HepG2 (cell line): Measurements from ENCODE around the gene TNFRSF18. TPM values are rescaled to one million over a fixed set of nuclear protein-coding genes. Genes with fewer than 3 reads are reported as not detected.

Experiments used
- DR1 ChIP-seq: sonication (generic); formaldehyde crosslinking; IDR thresholded peaks from 2 replicates; pipeline ENCODE4 v1.8.0; 2021; ENCODE audit warnings: mild to moderate bottlenecking, missing genetic modification reagents, inconsistent platforms
- FOXK1 ChIP-seq: sonication (generic); formaldehyde crosslinking; IDR thresholded peaks from 2 replicates; pipeline ENCODE4 v1.4.0; 2020; ENCODE audit warnings: low read depth, missing genetic modification reagents, borderline replicate concordance
- GLI4 ChIP-seq: sonication (generic); formaldehyde crosslinking; IDR thresholded peaks from 2 replicates; pipeline ENCODE4 v1.5.1; 2020; ENCODE audit warnings: missing genetic modification reagents, mild to moderate bottlenecking, moderate library complexity, borderline replicate concordance
- HNRNPL ChIP-seq: fragments of 200-400 bp; formaldehyde crosslinking; IDR thresholded peaks from 2 replicates; pipeline ENCODE4 v1.6.1; 2017; ENCODE audit warnings: mild to moderate bottlenecking, low read depth, low read length
- KLF11 ChIP-seq: IDR thresholded peaks from 2 replicates; pipeline ENCODE4 v1.6.1; 2016; ENCODE audit warnings: missing compliant biosample characterization
- MAFF ChIP-seq: IDR thresholded peaks from 2 replicates; pipeline ENCODE4 v1.6.1; 2011; ENCODE audit warnings: low read depth, low read length, improper control_type of control experiment
- MED1 ChIP-seq: sonication (generic); formaldehyde crosslinking; IDR thresholded peaks from 2 replicates; pipeline ENCODE4 v1.4.0; 2020; ENCODE audit warnings: missing genetic modification reagents
- NR2C2 ChIP-seq: sonication (generic); formaldehyde crosslinking; IDR thresholded peaks from 2 replicates; pipeline ENCODE4 v1.4.0; 2020; ENCODE audit warnings: missing genetic modification reagents, mild to moderate bottlenecking, moderate library complexity, borderline replicate concordance
- NR2F2 ChIP-seq: IDR thresholded peaks from 2 replicates; pipeline ENCODE4 v1.6.1; 2012; ENCODE audit warnings: low read depth, inconsistent platforms, borderline replicate concordance
- PTBP1 ChIP-seq: fragments of 200-400 bp; formaldehyde crosslinking; IDR thresholded peaks from 2 replicates; pipeline ENCODE4 v1.6.1; 2018; ENCODE audit warnings: low read length, low read depth; ENCODE audit not compliant: poor library complexity, severe bottlenecking
- SMAD9 ChIP-seq: sonication (generic); formaldehyde crosslinking; IDR thresholded peaks from 2 replicates; pipeline ENCODE4 v1.5.1; 2020; ENCODE audit warnings: mild to moderate bottlenecking, missing genetic modification reagents
- SNAI1 ChIP-seq: sonication (generic); formaldehyde crosslinking; IDR thresholded peaks from 2 replicates; pipeline ENCODE4 v1.5.0; 2020; ENCODE audit warnings: mild to moderate bottlenecking, missing genetic modification reagents, borderline replicate concordance
- ZKSCAN1 ChIP-seq: fragments of 150-350 bp; IDR thresholded peaks from 2 replicates; pipeline ENCODE4 v1.6.1; 2014; ENCODE audit warnings: low read length
- ZNF224 ChIP-seq: sonication (generic); formaldehyde crosslinking; IDR thresholded peaks from 2 replicates; pipeline ENCODE4 v1.5.0; 2020; ENCODE audit warnings: mild to moderate bottlenecking, missing genetic modification reagents
- ZNF296 ChIP-seq: sonication (generic); formaldehyde crosslinking; conservative IDR thresholded peaks from 2 replicates; pipeline ENCODE4 v1.5.0; 2020; ENCODE audit warnings: mild to moderate bottlenecking, missing genetic modification reagents
- ZNF589 ChIP-seq: sonication (generic); formaldehyde crosslinking; conservative IDR thresholded peaks from 2 replicates; pipeline ENCODE4 v1.8.0; 2022; ENCODE audit warnings: mild to moderate bottlenecking, moderate library complexity, missing genetic modification reagents
- ZNF619 ChIP-seq: sonication (generic); formaldehyde crosslinking; IDR thresholded peaks from 2 replicates; pipeline ENCODE4 v1.4.0; 2020; ENCODE audit warnings: mild to moderate bottlenecking, missing genetic modification reagents
- ZNF780A ChIP-seq: sonication (generic); formaldehyde crosslinking; IDR thresholded peaks from 2 replicates; pipeline ENCODE4 v1.8.0; 2022; ENCODE audit warnings: mild to moderate bottlenecking, missing genetic modification reagents, moderate library complexity
- ZNF792 ChIP-seq: IDR thresholded peaks from 2 replicates; pipeline ENCODE4 v1.6.1; 2016
- polyA plus RNA-seq, 8 experiments: library from polyadenylated mRNA; depleted of rRNA in 3 of 8; stranded (reverse) in 7 of 8; unstranded in 1 of 8; fragments of >200 nt; fragmentation: Illumina TruSeq in 4 of 8; extraction: Trizol in 4 of 8; gene quantifications; 2 replicates each; pipeline versions ENCODE4 v1.2.1 to v1.2.3, GENCODE V29; 2011 to 2016; ENCODE audit warnings: low read depth in 4 of 8, missing spikeins in 1 of 8, mixed read lengths in 1 of 8; ENCODE audit not compliant: insufficient read depth in 1 of 8
- total RNA-seq, 5 experiments: library from RNA; depleted of rRNA; stranded (reverse); fragments of >200 nt; fragmentation: Illumina TruSeq; extraction: Trizol; gene quantifications; 2 replicates each; pipeline ENCODE4 v1.2.3, GENCODE V29; 2016; ENCODE audit warnings: low read depth in 1 of 5
- TF ChIP-seq, protein P1 (sequence below): sonication (generic); formaldehyde crosslinking; IDR thresholded peaks from 2 replicates; pipeline ENCODE4 v1.8.1; 2023; ENCODE audit warnings: mild to moderate bottlenecking, missing genetic modification reagents
- TF ChIP-seq, protein P2 (sequence below): sonication (generic); formaldehyde crosslinking; IDR thresholded peaks from 2 replicates; pipeline ENCODE4 v1.4.0; 2020; ENCODE audit warnings: missing genetic modification reagents, mild to moderate bottlenecking, borderline replicate concordance
- TF ChIP-seq, protein P3 (sequence below): sonication (generic); formaldehyde crosslinking; IDR thresholded peaks from 2 replicates; pipeline ENCODE4 v1.8.1; 2023; ENCODE audit warnings: mild to moderate bottlenecking, missing genetic modification reagents, borderline replicate concordance
- TF ChIP-seq, protein P4 (sequence below): sonication (generic); formaldehyde crosslinking; IDR thresholded peaks from 2 replicates; pipeline ENCODE4 v1.8.1; 2023; ENCODE audit warnings: mild to moderate bottlenecking, inconsistent platforms, moderate library complexity, missing genetic modification reagents, borderline replicate concordance

Gene TNFRSF18
- total and polyA plus RNA-seq, 2 of the 13 experiments (the other 11 are each of a cell fraction or from before 2014, with no cell fraction given) = not detected

DNA sequence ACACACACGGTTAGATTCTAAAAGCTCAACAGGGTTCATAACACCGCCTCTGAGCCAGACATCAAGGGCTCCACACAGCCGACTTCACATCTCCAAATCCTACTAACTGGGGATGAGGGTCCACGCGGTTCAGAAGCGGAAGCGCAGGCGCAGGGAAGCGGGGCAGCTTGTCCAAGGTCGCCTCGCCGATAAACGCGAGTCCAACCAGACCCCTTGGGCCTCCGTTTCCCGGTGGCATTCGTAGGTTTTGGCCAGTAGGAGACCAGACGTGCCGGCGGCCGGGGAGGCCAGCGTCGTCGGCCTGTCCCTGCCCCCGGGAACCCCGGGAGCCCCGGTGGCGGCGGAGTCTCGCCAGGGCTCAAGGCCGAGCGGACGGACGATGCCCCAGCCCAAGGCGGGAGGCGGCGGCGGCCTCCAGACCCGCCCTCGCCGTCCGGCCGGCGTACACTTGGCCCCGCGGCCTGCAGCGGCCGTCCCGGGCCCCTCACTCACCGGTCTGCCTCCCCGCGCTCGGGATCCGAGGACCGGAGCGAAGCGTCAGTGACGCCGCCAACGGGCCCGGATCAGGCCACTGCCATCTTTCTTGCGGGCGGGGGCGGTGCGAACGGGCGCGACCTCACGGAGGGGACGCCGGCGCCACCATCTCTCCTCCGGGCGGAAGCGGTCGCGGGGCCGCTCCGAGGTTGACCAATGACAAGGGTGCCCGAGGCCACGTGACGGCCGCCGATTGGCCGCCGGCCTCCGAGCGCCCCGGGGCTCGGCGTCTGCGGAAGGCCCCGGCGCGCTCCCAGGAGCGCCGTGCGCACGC is 25.2 kb upstream of the TNFRSF18 start, which contains the start of gene SDF4 (continued):
- TF ChIP-seq, protein P1, sequence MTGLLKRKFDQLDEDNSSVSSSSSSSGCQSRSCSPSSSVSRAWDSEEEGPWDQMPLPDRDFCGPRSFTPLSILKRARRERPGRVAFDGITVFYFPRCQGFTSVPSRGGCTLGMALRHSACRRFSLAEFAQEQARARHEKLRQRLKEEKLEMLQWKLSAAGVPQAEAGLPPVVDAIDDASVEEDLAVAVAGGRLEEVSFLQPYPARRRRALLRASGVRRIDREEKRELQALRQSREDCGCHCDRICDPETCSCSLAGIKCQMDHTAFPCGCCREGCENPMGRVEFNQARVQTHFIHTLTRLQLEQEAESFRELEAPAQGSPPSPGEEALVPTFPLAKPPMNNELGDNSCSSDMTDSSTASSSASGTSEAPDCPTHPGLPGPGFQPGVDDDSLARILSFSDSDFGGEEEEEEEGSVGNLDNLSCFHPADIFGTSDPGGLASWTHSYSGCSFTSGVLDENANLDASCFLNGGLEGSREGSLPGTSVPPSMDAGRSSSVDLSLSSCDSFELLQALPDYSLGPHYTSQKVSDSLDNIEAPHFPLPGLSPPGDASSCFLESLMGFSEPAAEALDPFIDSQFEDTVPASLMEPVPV (CRISPR knock-in tag) = no peak; the same call in none of the 2 replicates
- TF ChIP-seq ZNF224 (CRISPR knock-in tag) = peak; percentile 78; the same call in 1 of the 2 replicates
- no peak for TF ChIP-seq ZNF780A (CRISPR knock-in tag)
- TF ChIP-seq SMAD9 = no peak
- TF ChIP-seq ZNF589 (CRISPR knock-in tag) = 0 out of 2 replicates have a peak, but pooled peaks have one; percentile 36
- peak; percentile 94 for TF ChIP-seq NR2C2 (CRISPR knock-in tag)
- peak; percentile 52; the same call in 1 of the 2 replicates for TF ChIP-seq MED1
- TF ChIP-seq ZNF792 (CRISPR knock-in tag) = 0 out of 2 replicates have a peak, but pooled peaks have one; percentile 54
- no peak for TF ChIP-seq ZNF296 (CRISPR knock-in tag)
- TF ChIP-seq SNAI1 (CRISPR knock-in tag) = no peak
- 0 out of 2 replicates have a peak, but pooled peaks have one; percentile 25 for TF ChIP-seq HNRNPL
- TF ChIP-seq, protein P2, sequence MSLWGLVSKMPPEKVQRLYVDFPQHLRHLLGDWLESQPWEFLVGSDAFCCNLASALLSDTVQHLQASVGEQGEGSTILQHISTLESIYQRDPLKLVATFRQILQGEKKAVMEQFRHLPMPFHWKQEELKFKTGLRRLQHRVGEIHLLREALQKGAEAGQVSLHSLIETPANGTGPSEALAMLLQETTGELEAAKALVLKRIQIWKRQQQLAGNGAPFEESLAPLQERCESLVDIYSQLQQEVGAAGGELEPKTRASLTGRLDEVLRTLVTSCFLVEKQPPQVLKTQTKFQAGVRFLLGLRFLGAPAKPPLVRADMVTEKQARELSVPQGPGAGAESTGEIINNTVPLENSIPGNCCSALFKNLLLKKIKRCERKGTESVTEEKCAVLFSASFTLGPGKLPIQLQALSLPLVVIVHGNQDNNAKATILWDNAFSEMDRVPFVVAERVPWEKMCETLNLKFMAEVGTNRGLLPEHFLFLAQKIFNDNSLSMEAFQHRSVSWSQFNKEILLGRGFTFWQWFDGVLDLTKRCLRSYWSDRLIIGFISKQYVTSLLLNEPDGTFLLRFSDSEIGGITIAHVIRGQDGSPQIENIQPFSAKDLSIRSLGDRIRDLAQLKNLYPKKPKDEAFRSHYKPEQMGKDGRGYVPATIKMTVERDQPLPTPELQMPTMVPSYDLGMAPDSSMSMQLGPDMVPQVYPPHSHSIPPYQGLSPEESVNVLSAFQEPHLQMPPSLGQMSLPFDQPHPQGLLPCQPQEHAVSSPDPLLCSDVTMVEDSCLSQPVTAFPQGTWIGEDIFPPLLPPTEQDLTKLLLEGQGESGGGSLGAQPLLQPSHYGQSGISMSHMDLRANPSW (CRISPR knock-in tag) = peak; percentile 82; the same call in 1 of the 2 replicates
- TF ChIP-seq NR2F2 = no peak
- TF ChIP-seq FOXK1 (CRISPR knock-in tag) = peak; percentile 36; the same call in 1 of the 2 replicates
- TF ChIP-seq ZKSCAN1 = no peak
- no peak for TF ChIP-seq MAFF
- 0 out of 2 replicates have a peak, but pooled peaks have one; percentile 54 for TF ChIP-seq ZNF619 (CRISPR knock-in tag)
- TF ChIP-seq PTBP1 = no peak
- TF ChIP-seq KLF11 = no peak
- no peak for TF ChIP-seq GLI4
- TF ChIP-seq, protein P3, sequence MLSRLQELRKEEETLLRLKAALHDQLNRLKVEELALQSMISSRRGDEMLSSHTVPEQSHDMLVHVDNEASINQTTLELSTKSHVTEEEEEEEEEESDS (CRISPR knock-in tag) = no peak
- TF ChIP-seq, protein P4, sequence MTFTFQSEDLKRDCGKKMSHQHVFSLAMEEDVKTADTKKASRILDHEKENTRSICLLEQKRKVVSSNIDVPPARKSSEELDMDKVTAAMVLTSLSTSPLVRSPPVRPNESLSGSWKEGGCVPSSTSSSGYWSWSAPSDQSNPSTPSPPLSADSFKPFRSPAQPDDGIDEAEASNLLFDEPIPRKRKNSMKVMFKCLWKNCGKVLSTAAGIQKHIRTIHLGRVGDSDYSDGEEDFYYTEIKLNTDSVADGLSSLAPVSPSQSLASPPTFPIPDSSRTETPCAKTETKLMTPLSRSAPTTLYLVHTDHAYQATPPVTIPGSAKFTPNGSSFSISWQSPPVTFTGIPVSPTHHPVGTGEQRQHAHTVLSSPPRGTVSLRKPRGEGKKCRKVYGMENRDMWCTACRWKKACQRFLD (CRISPR knock-in tag) = no peak; the same call in 1 of the 2 replicates
- TF ChIP-seq DR1 = no peak; the same call in 1 of the 2 replicates
